ENCODE results near the gene CD83. TPM values are rescaled to one million over a fixed set of nuclear protein-coding genes. Genes with fewer than 3 reads are reported as not detected.

CD83 gene
- total and polyA plus RNA-seq, 2 of the 4 experiments (the other 2 are of a cell fraction) = 2.0 to 2.5 TPM

DNA sequence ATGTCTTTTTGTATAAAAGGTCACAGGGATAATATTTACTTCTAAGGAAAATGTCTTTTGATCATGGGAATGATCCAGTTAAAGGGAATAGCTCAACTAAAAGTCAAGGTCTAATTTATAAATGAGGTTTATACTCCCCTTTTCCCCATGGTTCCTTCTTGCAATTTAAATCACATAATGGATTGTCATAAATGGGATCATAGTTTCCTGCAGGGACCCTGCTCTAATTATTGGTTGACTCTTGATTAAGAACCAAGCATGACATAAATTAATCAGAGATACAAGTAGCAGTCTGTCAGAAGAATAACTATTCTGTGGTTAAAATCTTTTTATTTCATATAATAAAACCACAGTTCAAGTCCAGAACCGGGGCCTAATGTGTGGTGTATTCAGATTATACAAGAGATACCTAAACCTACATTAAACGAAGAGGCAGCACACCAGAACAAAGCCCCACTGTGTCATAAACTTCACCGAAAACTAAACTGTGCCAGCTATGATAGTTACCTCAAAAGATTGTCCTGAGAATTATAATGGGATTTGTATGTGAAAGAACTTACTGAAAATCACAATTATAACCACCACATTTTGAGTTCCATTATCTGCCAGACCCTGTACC lies 43.0 kb upstream of the CD83 start:
- H3K27ac ChIP-seq (ENCODE audit: insufficient read depth, low read length) = no peak overlapping the region
- peak overlapping the region; percentile 58 for H3K9ac ChIP-seq (ENCODE audit: low read depth, low read length)
- WGBS, 2 experiments (ENCODE audit: extremely low coverage in 2 of 2, insufficient read length in 1 of 2) = no CpG with 5 or more reads among the region's 3 CpGs
- H3K4me3 ChIP-seq (ENCODE audit: insufficient read depth, low read depth, low read length) = peak overlapping the region; percentile 46; the same call in 1 of the 2 replicates
- no peak overlapping the region for H4K91ac ChIP-seq (ENCODE audit: insufficient read depth, low read depth, low read length)
- no peaks in the 10 kb centered on the region for H3K36me3 ChIP-seq (ENCODE audit: control insufficient read depth, insufficient read depth, low read length)
- peak overlapping the region; percentile 80 for H2AFZ ChIP-seq (replicated peaks; ENCODE audit: low read length, poor library complexity)
- peak overlapping the region; percentile 44 to 70; a peak in 3 of 4 replicates for H4K8ac ChIP-seq (ENCODE audit: low read depth in 2 of 2, low read length in 2 of 2)
- peak overlapping the region; percentile 12; the same call in 1 of the 2 replicates for H3K4ac ChIP-seq (ENCODE audit: low read depth, low read length)
- H3K4me2 ChIP-seq (ENCODE audit: low read depth, low read length) = peak overlapping the region; percentile 91
- 0 out of 3 replicates have a peak overlapping the region, but pooled peaks have one; percentile 6 for H2BK15ac ChIP-seq (ENCODE audit: low read depth, low read length)
- H4K20me1 ChIP-seq (ENCODE audit: insufficient read depth, low read length) = no peaks in the 10 kb centered on the region
- no TSS peak for BruUV-seq (replicated peaks)
- H2BK20ac ChIP-seq (ENCODE audit: low read depth, low read length) = peak overlapping the region; percentile 61
- H2BK5ac ChIP-seq (ENCODE audit: low read depth, low read length, poor library complexity, severe bottlenecking) = no peak overlapping the region
- no peaks in the 10 kb centered on the region for H3K9me3 ChIP-seq (ENCODE audit: control insufficient read depth, insufficient read depth, low read length)
- H3K9me1 ChIP-seq (ENCODE audit: insufficient read depth, low read length) = no peaks in the 10 kb centered on the region; the same call in 1 of the 2 replicates
- ChIA-PET CTCF (interaction anchor here (1.3 to 1.6 kb wide), 2 partner anchors 8 to 166 kb away, joined by 5 to 7 read pairs; no protein-coding TSS in a partner anchor), POLR2A (ENCODE audit: unreplicated experiment) (no interaction called here)
- peak overlapping the region; percentile 62; the same call in 1 of the 2 replicates for H3K23ac ChIP-seq (ENCODE audit: low read depth, low read length)
- peak overlapping the region; percentile 81 for H4K5ac ChIP-seq (ENCODE audit: low read depth, low read length)
- H3K56ac ChIP-seq (ENCODE audit: extremely low read depth, insufficient read depth, low read length) = no peak overlapping the region
- H3K4me1 ChIP-seq (ENCODE audit: control insufficient read depth, insufficient read depth, low read length) = no peaks in the 10 kb centered on the region
- H3K18ac ChIP-seq (ENCODE audit: low read depth, low read length) = peak overlapping the region; percentile 59
- H3K27me3 ChIP-seq (ENCODE audit: control insufficient read depth, insufficient read depth, low read length) = no peaks in the 10 kb centered on the region; the same call in 1 of the 2 replicates
- H2AK5ac ChIP-seq (ENCODE audit: low read depth, low read length) = no peak overlapping the region
- intact Hi-C loops (cut with micrococcal nuclease) (no loop called here), dilution Hi-C loops (cut with HindIII; ENCODE audit: low sequenced_read_pairs, unreplicated experiment) (no loop called here), in situ Hi-C loops (cut with MboI; ENCODE audit: low sequenced_read_pairs) (no loop called here)
- H3K14ac ChIP-seq (replicated peaks; ENCODE audit: low read depth, low read length) = peak overlapping the region; percentile 49
- DNase-seq (no peak), ATAC-seq (ENCODE audit: low read depth) (peak; percentile 11)
- H2BK120ac ChIP-seq (ENCODE audit: low read depth, low read length) = peak overlapping the region; percentile 78
- TF ChIP-seq, protein P1, sequence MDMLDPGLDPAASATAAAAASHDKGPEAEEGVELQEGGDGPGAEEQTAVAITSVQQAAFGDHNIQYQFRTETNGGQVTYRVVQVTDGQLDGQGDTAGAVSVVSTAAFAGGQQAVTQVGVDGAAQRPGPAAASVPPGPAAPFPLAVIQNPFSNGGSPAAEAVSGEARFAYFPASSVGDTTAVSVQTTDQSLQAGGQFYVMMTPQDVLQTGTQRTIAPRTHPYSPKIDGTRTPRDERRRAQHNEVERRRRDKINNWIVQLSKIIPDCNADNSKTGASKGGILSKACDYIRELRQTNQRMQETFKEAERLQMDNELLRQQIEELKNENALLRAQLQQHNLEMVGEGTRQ (IDR thresholded peaks at IDR 0.05; ENCODE audit: low read depth, low read length) = no peak
- TF ChIP-seq POLR2A (IDR thresholded peaks at IDR 0.05; ENCODE audit: low read depth, low read length) (no peak), SMC3 (IDR thresholded peaks at IDR 0.05; ENCODE audit: low read depth, low read length) (no peak), MAZ (IDR thresholded peaks at IDR 0.05; ENCODE audit: borderline replicate concordance, low read depth, low read length) (no peak), CHD1 (IDR thresholded peaks at IDR 0.05; ENCODE audit: low read depth, low read length) (no peak), RCOR1 (IDR thresholded peaks at IDR 0.05; ENCODE audit: insufficient replicate concordance, low read length) (no peak)
- TF ChIP-seq, protein P2, sequence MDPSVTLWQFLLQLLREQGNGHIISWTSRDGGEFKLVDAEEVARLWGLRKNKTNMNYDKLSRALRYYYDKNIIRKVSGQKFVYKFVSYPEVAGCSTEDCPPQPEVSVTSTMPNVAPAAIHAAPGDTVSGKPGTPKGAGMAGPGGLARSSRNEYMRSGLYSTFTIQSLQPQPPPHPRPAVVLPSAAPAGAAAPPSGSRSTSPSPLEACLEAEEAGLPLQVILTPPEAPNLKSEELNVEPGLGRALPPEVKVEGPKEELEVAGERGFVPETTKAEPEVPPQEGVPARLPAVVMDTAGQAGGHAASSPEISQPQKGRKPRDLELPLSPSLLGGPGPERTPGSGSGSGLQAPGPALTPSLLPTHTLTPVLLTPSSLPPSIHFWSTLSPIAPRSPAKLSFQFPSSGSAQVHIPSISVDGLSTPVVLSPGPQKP (IDR thresholded peaks at IDR 0.05; ENCODE audit: borderline replicate concordance, low read depth, low read length) = no peak
- TF ChIP-seq, protein P3, sequence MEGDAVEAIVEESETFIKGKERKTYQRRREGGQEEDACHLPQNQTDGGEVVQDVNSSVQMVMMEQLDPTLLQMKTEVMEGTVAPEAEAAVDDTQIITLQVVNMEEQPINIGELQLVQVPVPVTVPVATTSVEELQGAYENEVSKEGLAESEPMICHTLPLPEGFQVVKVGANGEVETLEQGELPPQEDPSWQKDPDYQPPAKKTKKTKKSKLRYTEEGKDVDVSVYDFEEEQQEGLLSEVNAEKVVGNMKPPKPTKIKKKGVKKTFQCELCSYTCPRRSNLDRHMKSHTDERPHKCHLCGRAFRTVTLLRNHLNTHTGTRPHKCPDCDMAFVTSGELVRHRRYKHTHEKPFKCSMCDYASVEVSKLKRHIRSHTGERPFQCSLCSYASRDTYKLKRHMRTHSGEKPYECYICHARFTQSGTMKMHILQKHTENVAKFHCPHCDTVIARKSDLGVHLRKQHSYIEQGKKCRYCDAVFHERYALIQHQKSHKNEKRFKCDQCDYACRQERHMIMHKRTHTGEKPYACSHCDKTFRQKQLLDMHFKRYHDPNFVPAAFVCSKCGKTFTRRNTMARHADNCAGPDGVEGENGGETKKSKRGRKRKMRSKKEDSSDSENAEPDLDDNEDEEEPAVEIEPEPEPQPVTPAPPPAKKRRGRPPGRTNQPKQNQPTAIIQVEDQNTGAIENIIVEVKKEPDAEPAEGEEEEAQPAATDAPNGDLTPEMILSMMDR (conservative IDR thresholded peaks at IDR 0.05; ENCODE audit: low read depth, low read length) = no peak
- no peaks in the 10 kb centered on the region for H3K79me1 ChIP-seq (ENCODE audit: low read depth in 1 of 2, low read length in 2 of 2)
- H2AK9ac ChIP-seq (replicated peaks; ENCODE audit: low read depth, low read length, poor library complexity) = no peak overlapping the region

Measured in IMR-90 (cell line).